ENCODE measurements around the gene DSE. TPM values are rescaled to one million over a fixed set of nuclear protein-coding genes. Genes with fewer than 3 reads are reported as not detected.

DSE gene
- total and polyA plus RNA-seq, 2 donors (not counting 1 experiment from before 2014, with no cell fraction given): 8.3 to 8.6 TPM

GRCh38 chr6:116431964-116432595 lies 61.3 kb downstream of the DSE start:
- H3K4me3 ChIP-seq (ENCODE audit: control extremely low read depth in 1 of 5, extremely low read depth in 1 of 5, insufficient read depth in 1 of 5, low read depth in 2 of 5, low read length in 4 of 5): no peak overlapping the region
- H3K27me3 Mint-ChIP-seq: no peaks in the 10 kb centered on the region
- no peak for ATAC-seq (ENCODE audit: low read depth)
- no peak for TF ChIP-seq EZH2 (IDR thresholded peaks at IDR 0.05; ENCODE audit: borderline replicate concordance, insufficient read depth, low read depth, low read length, poor library complexity, severe bottlenecking)
- no peak for TF ChIP-seq CTCF (IDR thresholded peaks at IDR 0.05)
- no peaks in the 10 kb centered on the region for H3K9me3 ChIP-seq (ENCODE audit: control extremely low read depth in 1 of 3, control insufficient read depth in 2 of 3, insufficient read depth in 1 of 3, low read length in 2 of 3)
- H3K4me1 Mint-ChIP-seq: no peaks in the 10 kb centered on the region
- peaks cover 0 to 33% of the 10 kb centered on the region in 2 experiments for H3K36me3 ChIP-seq (replicated peaks in 1 of 2; ENCODE audit: control extremely low read depth in 1 of 2, control insufficient read depth in 1 of 2, extremely low read depth in 1 of 2, insufficient read depth in 2 of 2, low read length in 1 of 2)
- no peak overlapping the region for H3K27ac Mint-ChIP-seq
- no peak for DNase-seq
- H3K9ac ChIP-seq (ENCODE audit: low read length): no peak overlapping the region
- no peak overlapping the region for H3K27ac ChIP-seq (ENCODE audit: low read length in 2 of 2)
- ChIA-PET POLR2A (no interaction called here), CTCF (interaction anchor here (1.1 to 1.5 kb wide), 2 partner anchors 12 to 163 kb away, joined by 4 read pairs; no protein-coding TSS in a partner anchor)
- H3K4me3 Mint-ChIP-seq: no peak overlapping the region
- H3K79me2 ChIP-seq (ENCODE audit: control insufficient read depth, insufficient read depth, low read length): no peaks in the 10 kb centered on the region
- no peak overlapping the region for H2AFZ ChIP-seq (ENCODE audit: insufficient read depth, low read depth, low read length, poor library complexity, severe bottlenecking)
- H3K4me2 ChIP-seq (replicated peaks; ENCODE audit: low read depth, low read length, poor library complexity, severe bottlenecking): no peak overlapping the region
- H3K27me3 ChIP-seq (replicated peaks in 1 of 4; ENCODE audit: control extremely low read depth in 1 of 4, control insufficient read depth in 3 of 4, insufficient read depth in 4 of 4, low read length in 3 of 4): no peaks in the 10 kb centered on the region
- intact Hi-C loops (cut with micrococcal nuclease): no loop called here
- no peaks in the 10 kb centered on the region for H3K9me3 Mint-ChIP-seq (ENCODE audit: insufficient read depth)
- H3K4me1 ChIP-seq (ENCODE audit: control insufficient read depth in 2 of 2, insufficient read depth in 2 of 2, low read length in 2 of 2): no peaks in the 10 kb centered on the region
- no peaks in the 10 kb centered on the region for H4K20me1 ChIP-seq (ENCODE audit: control insufficient read depth, insufficient read depth, low read length, poor library complexity, severe bottlenecking)

- Histone ChIP-seq H4K20me1 (ENCODE audit: control insufficient read depth, insufficient read depth, low read length, poor library complexity, severe bottlenecking) (no peaks in the 10 kb centered on the region), H3K36me3 (replicated peaks in 1 of 2; ENCODE audit: control extremely low read depth in 1 of 2, control insufficient read depth in 1 of 2, extremely low read depth in 1 of 2, insufficient read depth in 2 of 2, low read length in 1 of 2) (peaks cover 0 to 31% of the 10 kb centered on the region in 2 experiments), H3K9ac (ENCODE audit: low read length) (no peak overlapping the region), H2AFZ (ENCODE audit: insufficient read depth, low read depth, low read length, poor library complexity, severe bottlenecking) (no peak overlapping the region), H3K79me2 (ENCODE audit: control insufficient read depth, insufficient read depth, low read length) (no peaks in the 10 kb centered on the region), H3K4me1 (ENCODE audit: control insufficient read depth in 2 of 2, insufficient read depth in 2 of 2, low read length in 2 of 2) (no peaks in the 10 kb centered on the region), H3K9me3 (ENCODE audit: control extremely low read depth in 1 of 3, control insufficient read depth in 2 of 3, insufficient read depth in 1 of 3, low read length in 2 of 3) (no peaks in the 10 kb centered on the region), H3K27ac (ENCODE audit: low read length in 2 of 2) (no peak overlapping the region), H3K4me2 (replicated peaks; ENCODE audit: low read depth, low read length, poor library complexity, severe bottlenecking) (no peak overlapping the region), H3K4me3 (ENCODE audit: control extremely low read depth in 1 of 5, extremely low read depth in 1 of 5, insufficient read depth in 1 of 5, low read depth in 2 of 5, low read length in 4 of 5) (no peak overlapping the region), H3K27me3 (replicated peaks in 1 of 4; ENCODE audit: control extremely low read depth in 1 of 4, control insufficient read depth in 3 of 4, insufficient read depth in 4 of 4, low read length in 3 of 4) (no peaks in the 10 kb centered on the region)
- DNase-seq (no peak), ATAC-seq (ENCODE audit: low read depth) (no peak)
- WGBS (ENCODE audit: insufficient coverage): 93% methylated on average over 3 of the region's 4 CpGs
- Mint-ChIP-seq H3K27ac (no peak overlapping the region), H3K4me3 (no peak overlapping the region), H3K27me3 (no peaks in the 10 kb centered on the region), H3K9me3 (ENCODE audit: insufficient read depth) (no peaks in the 10 kb centered on the region), H3K4me1 (no peaks in the 10 kb centered on the region)
- ChIA-PET CTCF (interaction anchor here (0.8 to 1.4 kb wide), 4 partner anchors 99 to 151 kb away, joined by 3 to 6 read pairs (median 3); no protein-coding TSS in a partner anchor), POLR2A (no interaction called here)
- TF ChIP-seq EZH2 (IDR thresholded peaks at IDR 0.05; ENCODE audit: borderline replicate concordance, insufficient read depth, low read depth, low read length, poor library complexity, severe bottlenecking) (no peak), CTCF (IDR thresholded peaks at IDR 0.05) (no peak)
- intact Hi-C loops (cut with micrococcal nuclease): no loop called here
Measured at GRCh38 chr6:116433206-116433712, 62.5 kb downstream of the DSE start.
